BJ (cell line): ENCODE data around the gene SMIM41. TPM values are rescaled to one million over a fixed set of nuclear protein-coding genes. Genes with fewer than 3 reads are reported as not detected.

ENCODE experiments used
- CTCF ChIA-PET: fragments of 350-600 bp; formaldehyde crosslinking; extraction: SDS; loops from one replicate; lab custom pipeline; 2021; ENCODE audit warnings: antibody characterized with exemption, inconsistent platforms; lab: Yijun Ruan, JAX
- POLR2A ChIA-PET: fragments of 300-600 bp; sonication (Branson Sonifier 250); formaldehyde crosslinking; extraction: SDS; loops from one replicate; lab custom pipeline; 2021; ENCODE audit warnings: antibody characterized with exemption; lab: Charles Lee
- DNase-seq: peaks from one replicate; pipeline ENCODE4 v3.0.0-alpha.2; 2011; ENCODE audit warnings: low read depth
- H3K27me3 ChIP-seq: 2 replicates; pipeline ENCODE4 v1.6.0; 2011; ENCODE audit warnings: low read length; ENCODE audit not compliant: control insufficient read depth, insufficient read depth
- H3K36me3 ChIP-seq: 2 replicates; pipeline ENCODE4 v1.5.1; 2011; ENCODE audit warnings: low read length; ENCODE audit not compliant: control insufficient read depth, insufficient read depth
- H3K4me3 ChIP-seq: 2 replicates; pipeline ENCODE4 v1.5.1; 2011; ENCODE audit warnings: low read depth, mild to moderate bottlenecking, control low read depth, low read length
- CTCF ChIP-seq: IDR thresholded peaks from 2 replicates; pipeline ENCODE4 v1.5.1; 2011; ENCODE audit warnings: low read depth, mild to moderate bottlenecking, control low read depth, inconsistent platforms, low read length, moderate library complexity; ENCODE audit not compliant: insufficient read depth
- polyA plus RNA-seq: library from polyadenylated mRNA; depleted of rRNA; stranded (reverse); fragments of >200 nt; gene quantifications from 2 replicates; pipeline ENCODE4 v1.2.3, GENCODE V29; 2011

Gene SMIM41
- polyA plus RNA-seq, 1 experiment: not detected

DNA sequence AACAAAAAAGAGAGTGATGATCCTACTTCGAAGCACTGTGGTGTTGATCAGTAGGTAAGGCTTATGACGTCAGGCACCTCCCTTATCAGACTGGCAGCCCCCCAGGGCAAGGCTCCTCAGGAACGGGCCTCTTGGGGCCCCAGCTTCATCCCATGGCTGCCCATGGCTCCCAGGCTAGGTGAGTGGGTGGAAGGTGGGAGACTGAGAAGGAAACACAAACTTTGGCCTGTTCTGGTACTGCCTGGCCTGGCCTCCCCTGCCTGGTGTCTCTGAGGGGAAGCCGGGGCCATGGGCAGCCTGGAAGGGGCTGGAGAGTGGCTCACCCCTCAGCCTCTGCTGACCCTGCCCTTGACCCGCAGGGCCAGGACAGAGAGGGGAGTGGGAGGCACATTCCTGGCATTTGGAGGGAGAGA, 73.4 kb downstream of the SMIM41 start:
- no peak for DNase-seq
- CTCF ChIA-PET: interaction anchor here (0.6 to 1.1 kb wide), 4 partner anchors 9 to 1031 kb away, joined by 3 to 4 read pairs (median 3); no protein-coding TSS in a partner anchor
- Histone ChIP-seq H3K27me3 (no peaks in the 10 kb centered on the region), H3K4me3 (no peak overlapping the region), H3K36me3 (no peaks in the 10 kb centered on the region)
- POLR2A ChIA-PET: no interaction called here
- no peak for TF ChIP-seq CTCF

GRCh38 chr12:52155048-52155868, 75.8 kb downstream of the SMIM41 start:
- Histone ChIP-seq H3K27me3 (no peaks in the 10 kb centered on the region), H3K4me3 (no peak overlapping the region), H3K36me3 (no peaks in the 10 kb centered on the region)
- no peak for DNase-seq
- ChIA-PET CTCF (interaction anchor here (0.6 to 8.8 kb wide), 21 partner anchors 11 to 826 kb away, joined by 3 to 75 read pairs (median 4); partner anchors contain the start of gene KRT85), POLR2A (interaction anchor here (0.6 kb wide), 1 partner anchor 8 kb away, joined by 3 read pairs; no protein-coding TSS in a partner anchor)
- no peak for TF ChIP-seq CTCF

- Histone ChIP-seq H3K4me3 (no peak overlapping the region), H3K36me3 (no peaks in the 10 kb centered on the region), H3K27me3 (no peaks in the 10 kb centered on the region)
- ChIA-PET POLR2A (no interaction called here), CTCF (interaction anchor here (0.6 to 8.8 kb wide), 23 partner anchors 8 to 728 kb away, joined by 3 to 75 read pairs (median 5); partner anchors contain the start of genes KRT83 and KRT85)
- TF ChIP-seq CTCF: no peak
- DNase-seq: no peak
Observed at GRCh38 chr12:52156311-52156710, 76.8 kb downstream of the SMIM41 start.

DNA sequence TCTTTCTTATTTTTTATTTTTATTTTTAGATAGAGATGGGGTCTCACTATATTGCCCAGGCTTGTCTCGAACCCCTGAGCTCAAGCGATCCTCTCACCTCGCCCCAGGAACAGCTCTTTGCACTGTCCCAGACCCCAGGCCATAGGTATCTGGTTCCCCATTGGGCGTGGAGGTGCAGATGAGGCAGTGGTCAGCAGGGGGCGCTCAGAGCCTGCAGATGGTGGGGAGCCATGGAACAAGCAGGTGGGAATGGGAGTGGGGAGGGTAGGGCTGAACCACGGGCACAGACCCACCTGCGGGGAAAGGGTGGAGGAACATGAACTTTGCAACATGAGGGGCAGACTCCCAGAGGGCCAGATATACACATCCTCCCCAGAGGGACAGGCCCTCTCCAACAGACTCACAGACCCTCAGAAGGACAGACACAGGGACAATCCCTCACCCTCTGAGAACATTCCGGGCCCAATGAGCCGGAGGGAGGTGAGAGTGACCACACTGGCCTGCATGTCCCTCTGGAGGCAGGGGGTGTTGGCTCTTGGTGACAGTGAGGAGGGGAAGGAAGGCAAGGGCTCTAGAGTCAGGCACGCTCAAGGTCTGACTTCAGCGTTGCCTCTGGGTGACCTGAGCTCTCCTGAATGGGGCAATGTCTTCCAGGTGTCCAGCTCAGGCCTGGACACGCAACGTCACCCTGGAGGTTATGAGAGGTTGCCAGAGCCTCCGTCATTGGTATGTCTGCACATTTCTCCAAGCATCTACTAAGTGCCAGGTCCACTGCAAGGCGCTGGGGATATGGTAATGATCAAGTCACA, 77.5 kb downstream of the SMIM41 start:
- no peak overlapping the region for H3K4me3 ChIP-seq
- no peak for DNase-seq
- ChIA-PET CTCF (interaction anchor here (0.6 to 8.8 kb wide), 30 partner anchors 9 to 727 kb away, joined by 3 to 75 read pairs (median 5); partner anchors contain the start of genes KRT83 and KRT85), POLR2A (no interaction called here)
- no peaks in the 10 kb centered on the region for H3K36me3 ChIP-seq
- no peaks in the 10 kb centered on the region for H3K27me3 ChIP-seq
- peak; percentile 96 for TF ChIP-seq CTCF
